HCT116 (cell line): ENCODE results near the gene ARHGEF3. TPM values are rescaled to one million over a fixed set of nuclear protein-coding genes. Genes with fewer than 3 reads are reported as not detected.

Experiments
- ATAC-seq: fragments of 200-7000 bp; cut with Tn5 transposase; 2 replicates; pipeline ENCODE4 v1.9.1; 2020; ENCODE audit warnings: mild to moderate bottlenecking, moderate library complexity
- BruUV-seq: library from RNA; stranded (reverse); fragments of 400-500 nt; replicated peaks from 2 replicates; lab custom pipeline; 2021; lab: Mats Ljungman, UMichigan
- CTCF ChIA-PET: fragments of 300-600 bp; sonication (Branson Sonifier 250); formaldehyde crosslinking; loops from one replicate; lab custom pipeline; 2021; ENCODE audit warnings: antibody characterized with exemption; lab: Charles Lee
- POLR2A ChIA-PET: fragments of 300-600, 350-600 bp; sonication (Branson Sonifier 250); formaldehyde crosslinking; loops from one replicate; lab custom pipeline; 2021; ENCODE audit warnings: antibody characterized with exemption; lab: Charles Lee
- RAD21 ChIA-PET, 2 experiments: fragments of 300-600 bp; sonication (Branson Sonifier 250); formaldehyde crosslinking; loops; one replicate each; lab custom pipeline; 2023; ENCODE audit warnings: low total read pairs in 2 of 2; ENCODE audit not compliant: uncharacterized antibody in 2 of 2, unreplicated experiment in 2 of 2, low non-redundant PET in 1 of 2; lab: Charles Lee
- DNase-seq: peaks from one replicate; pipeline ENCODE4 v3.0.0-alpha.2; 2010; ENCODE audit warnings: low read depth, low spot score
- H2AFZ ChIP-seq: fragments of 200-600 bp; shearing (Covaris generic), sonication (generic); 2 replicates; pipeline ENCODE4 v1.6.1; 2017; ENCODE audit warnings: low read depth, mixed run types, mixed read lengths, antibody characterized with exemption, low read length; ENCODE audit not compliant: poor library complexity, severe bottlenecking
- H3K27ac ChIP-seq: 2 replicates; pipeline ENCODE4 v1.5.1; 2012; ENCODE audit warnings: low read depth, low read length
- H3K27me3 ChIP-seq: fragments of 200-600 bp; sonication (generic); 2 replicates; pipeline ENCODE4 v1.6.1; 2016; ENCODE audit warnings: mixed run types, low read length, mixed read lengths; ENCODE audit not compliant: insufficient read depth
- H3K36me3 ChIP-seq, 2 experiments: fragments of 200-500 bp in 1 of 2; fragments of 200-600 bp in 1 of 2; sonication (Bioruptor generic) in 1 of 2; sonication (generic) in 1 of 2; 2 replicates each; pipeline versions ENCODE4 v1.5.1 to v1.6.1; 2014 to 2016; ENCODE audit warnings: low read length in 2 of 2, inconsistent platforms in 1 of 2, mixed read lengths in 1 of 2, mixed run types in 1 of 2; ENCODE audit not compliant: insufficient read depth in 2 of 2, control insufficient read depth in 1 of 2
- H3K4me1 ChIP-seq, 2 experiments: fragments of 200-600 bp in 1 of 2; sonication (generic) in 1 of 2; 2 replicates each; pipeline versions ENCODE4 v1.5.1 to v1.6.1; 2012 to 2017; ENCODE audit warnings: low read length in 2 of 2, inconsistent platforms in 1 of 2, mild to moderate bottlenecking in 1 of 2, mixed read lengths in 1 of 2, mixed run types in 1 of 2, moderate library complexity in 1 of 2; ENCODE audit not compliant: insufficient read depth in 2 of 2, control insufficient read depth in 1 of 2
- H3K4me2 ChIP-seq: fragments of 200-600 bp; sonication (generic); 2 replicates; pipeline ENCODE4 v1.6.1; 2017; ENCODE audit warnings: mixed run types, low read length, mixed read lengths
- H3K4me3 ChIP-seq, 2 experiments: fragments of 200-600 bp in 1 of 2; sonication (generic) in 1 of 2; replicated peaks in 1 of 2; 2 replicates each; pipeline ENCODE4 v1.5.1; 2011 to 2016; ENCODE audit warnings: low read length in 2 of 2, control low read depth in 1 of 2, low read depth in 1 of 2, mild to moderate bottlenecking in 1 of 2, mixed read lengths in 1 of 2, mixed run types in 1 of 2
- H3K79me2 ChIP-seq: fragments of 200-600 bp; sonication (generic); 2 replicates; pipeline ENCODE4 v1.6.1; 2017; ENCODE audit warnings: mild to moderate bottlenecking, mixed run types, low read length, moderate library complexity, mixed read lengths; ENCODE audit not compliant: insufficient read depth
- H3K9ac ChIP-seq: fragments of 200-600 bp; sonication (generic); 2 replicates; pipeline ENCODE4 v1.6.1; 2016; ENCODE audit warnings: low read length, mixed read lengths
- H3K9me2 ChIP-seq: fragments of 200-600 bp; sonication (generic), shearing (Covaris generic); 2 replicates; pipeline ENCODE4 v1.6.1; 2017; ENCODE audit warnings: mixed run types, mild to moderate bottlenecking, moderate library complexity; ENCODE audit not compliant: insufficient read depth
- H3K9me3 ChIP-seq, 2 experiments: fragments of 200-500 bp in 1 of 2; fragments of 200-600 bp in 1 of 2; sonication (Bioruptor generic) in 1 of 2; sonication (generic) in 1 of 2; 2 replicates each; pipeline ENCODE4 v1.6.1; 2014 to 2017; ENCODE audit warnings: low read length in 2 of 2, mixed read lengths in 2 of 2, inconsistent platforms in 1 of 2, low read depth in 1 of 2, mild to moderate bottlenecking in 1 of 2, mixed run types in 1 of 2, moderate library complexity in 1 of 2; ENCODE audit not compliant: control insufficient read depth in 1 of 2, insufficient read depth in 1 of 2
- H4K20me1 ChIP-seq: fragments of 200-600 bp; sonication (generic), shearing (Covaris generic); 2 replicates; pipeline ENCODE4 v1.6.1; 2017; ENCODE audit warnings: mixed run types, mild to moderate bottlenecking, moderate library complexity; ENCODE audit not compliant: insufficient read depth
- CBX3 ChIP-seq: IDR thresholded peaks from 2 replicates; pipeline ENCODE4 v1.6.1; 2012; ENCODE audit warnings: low read depth
- ELF1 ChIP-seq: IDR thresholded peaks from 2 replicates; pipeline ENCODE4 v1.6.1; 2012; ENCODE audit warnings: low read depth, borderline replicate concordance
- EZH2 ChIP-seq: fragments of 200-600 bp; sonication (generic); IDR thresholded peaks from 2 replicates; pipeline ENCODE4 v1.6.1; 2017; ENCODE audit warnings: antibody characterized with exemption, mixed run types
- EZH2phosphoT487 ChIP-seq: fragments of 200-600 bp; IDR thresholded peaks from 2 replicates; pipeline ENCODE4 v1.6.1; 2018; ENCODE audit warnings: antibody characterized with exemption, borderline replicate concordance
- FOSL1 ChIP-seq: IDR thresholded peaks from 2 replicates; pipeline ENCODE4 v1.6.1; 2012; ENCODE audit warnings: low read depth
- JUND ChIP-seq: IDR thresholded peaks from 2 replicates; pipeline ENCODE4 v1.6.1; 2012
- POLR2A ChIP-seq: IDR thresholded peaks from 2 replicates; pipeline ENCODE4 v1.7.0; 2011; ENCODE audit warnings: borderline replicate concordance; ENCODE audit not compliant: insufficient read depth, insufficient read length; ENCODE audit errors: extremely low read depth
- POLR2AphosphoS5 ChIP-seq: IDR thresholded peaks from 2 replicates; pipeline ENCODE4 v1.6.1; 2011; ENCODE audit warnings: mild to moderate bottlenecking, low read depth, low read length, moderate library complexity
- RAD21 ChIP-seq: IDR thresholded peaks from 2 replicates; pipeline ENCODE4 v1.6.1; 2012; ENCODE audit warnings: low read depth, mild to moderate bottlenecking
- SP1 ChIP-seq: IDR thresholded peaks from 2 replicates; pipeline ENCODE4 v1.6.1; 2012; ENCODE audit warnings: low read depth
- SRF ChIP-seq: IDR thresholded peaks from 2 replicates; pipeline ENCODE4 v1.6.1; 2012; ENCODE audit warnings: low read depth
- TCF7L2 ChIP-seq: IDR thresholded peaks from 2 replicates; pipeline ENCODE4 v1.7.0; 2011; ENCODE audit warnings: borderline replicate concordance, inconsistent platforms; ENCODE audit not compliant: insufficient read depth, insufficient read length; ENCODE audit errors: extremely low read depth
- YY1 ChIP-seq: IDR thresholded peaks from 2 replicates; pipeline ENCODE4 v1.6.1; 2011; ENCODE audit warnings: low read length, low read depth, moderate library complexity, mild to moderate bottlenecking; ENCODE audit not compliant: insufficient replicate concordance; ENCODE audit errors: extremely low read depth
- ZFX ChIP-seq: fragments of 450-650 bp; IDR thresholded peaks from 2 replicates; pipeline ENCODE4 v1.6.1; 2017
- ZNF274 ChIP-seq: fragments of 200-500 bp; sonication (Bioruptor generic); IDR thresholded peaks from 2 replicates; pipeline ENCODE4 v1.6.1; 2014; ENCODE audit warnings: mild to moderate bottlenecking, low read depth, low read length, inconsistent platforms
- intact Hi-C: fragments of 100-400 bp; cut with micrococcal nuclease; formaldehyde crosslinking; loops from 2 replicates; pipeline ENCODE4 v1.10.0; 2022
- total RNA-seq: library from RNA; stranded (reverse); gene quantifications from one replicate; pipeline ENCODE4 v1.2.1, GENCODE V29; 2021; ENCODE audit not compliant: unreplicated experiment
- TF ChIP-seq, protein P1 (sequence below): IDR thresholded peaks from 2 replicates; pipeline ENCODE4 v1.6.1; 2012
- TF ChIP-seq, protein P2 (sequence below): IDR thresholded peaks from 2 replicates; pipeline ENCODE4 v1.6.1; 2012
- TF ChIP-seq, protein P3 (sequence below): IDR thresholded peaks from 2 replicates; pipeline ENCODE4 v1.6.1; 2011; ENCODE audit warnings: mild to moderate bottlenecking, low read length, moderate library complexity; ENCODE audit not compliant: insufficient replicate concordance; ENCODE audit errors: extremely low read depth
- TF ChIP-seq, protein P4 (sequence below), 3 experiments: fragments of 200-600 bp in 1 of 3; sonication (generic) in 1 of 3; IDR thresholded peaks in 2 of 3; conservative IDR thresholded peaks in 1 of 3; 2 replicates each; pipeline ENCODE4 v1.5.1; 2012 to 2017; ENCODE audit warnings: low read depth in 2 of 3, low read length in 2 of 3, antibody characterized with exemption in 1 of 3, borderline replicate concordance in 1 of 3, control low read depth in 1 of 3, mild to moderate bottlenecking in 1 of 3, mixed read lengths in 1 of 3, mixed run types in 1 of 3, moderate library complexity in 1 of 3; ENCODE audit not compliant: insufficient read depth in 1 of 3

Gene ARHGEF3
- total RNA-seq, 1 experiment from 2014 or later, result 18.1 TPM

DNA sequence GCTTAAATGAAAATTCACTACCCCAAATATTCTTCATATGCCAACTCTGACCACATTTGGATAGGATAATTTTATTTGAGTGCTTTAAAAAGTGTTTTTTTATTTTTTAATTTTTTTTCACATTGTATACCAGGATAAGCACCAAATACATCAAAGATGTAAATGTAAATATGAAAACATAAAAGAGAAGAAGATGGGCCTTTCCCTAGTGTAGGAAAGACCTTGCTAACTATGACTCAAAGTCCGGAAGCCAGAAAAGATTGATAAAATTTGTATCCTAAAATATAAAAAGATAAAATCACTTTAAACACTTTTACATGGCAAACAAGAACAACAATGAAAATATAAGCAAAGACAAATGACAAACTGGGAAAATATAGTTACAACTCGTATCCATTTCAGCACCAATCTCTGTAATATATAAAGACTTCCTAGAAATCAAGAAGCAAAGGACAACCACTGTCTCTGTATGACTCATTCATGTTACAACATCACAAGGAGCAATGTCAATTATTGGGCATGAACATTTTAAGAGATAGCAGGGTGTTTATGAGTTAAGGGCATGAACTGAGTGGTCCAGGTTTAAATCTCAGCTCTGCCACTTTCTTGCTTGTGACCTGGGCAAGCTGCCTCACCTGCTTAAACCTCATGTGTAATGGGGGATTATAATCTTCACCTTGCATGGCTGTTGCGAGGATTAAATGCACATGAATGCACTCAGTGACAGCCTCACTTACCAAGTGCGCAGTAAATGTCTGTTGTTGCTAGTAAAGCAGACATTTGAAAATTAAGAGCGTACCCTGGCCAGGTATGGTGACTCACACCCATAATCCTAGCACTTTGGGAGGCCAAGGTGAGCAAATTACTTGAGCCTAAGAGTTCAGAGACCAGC is 25.3 kb upstream of the ARHGEF3 start:
- CTCF ChIA-PET, result interaction anchor here (1.3 to 1.5 kb wide), 2 partner anchors 23 to 28 kb away, joined by 4 to 5 read pairs; no protein-coding TSS in a partner anchor
- H3K27me3 ChIP-seq, result 0 out of 2 replicates have a peak, but pooled peaks cover 3% of the 10 kb centered on the region
- no peaks in the 10 kb centered on the region for H3K9me2 ChIP-seq
- no peaks in the 10 kb centered on the region for H3K9me3 ChIP-seq
- H3K4me2 ChIP-seq, result peak overlapping the region; percentile 34; the same call in 1 of the 2 replicates
- DNase-seq (no peak), ATAC-seq (peak; percentile 34; the same call in 1 of the 2 replicates)
- H3K36me3 ChIP-seq, result no peaks in the 10 kb centered on the region
- intact Hi-C loops, result no loop called here
- H4K20me1 ChIP-seq, result no peaks in the 10 kb centered on the region
- RAD21 ChIA-PET, result no interaction called here
- peaks cover 28 to 32% of the 10 kb centered on the region in 2 experiments for H3K4me1 ChIP-seq
- no peak overlapping the region for H3K27ac ChIP-seq
- POLR2A ChIA-PET, result interaction anchor here (0.8 kb wide), 1 partner anchor 10 kb away, joined by 3 read pairs; no protein-coding TSS in a partner anchor
- no peak overlapping the region for H3K9ac ChIP-seq
- H2AFZ ChIP-seq, result no peak overlapping the region
- no peak overlapping the region for H3K4me3 ChIP-seq
- no peaks in the 10 kb centered on the region for H3K79me2 ChIP-seq
- no TSS peak for BruUV-seq
- TF ChIP-seq POLR2A, result no peak
- TF ChIP-seq YY1, result no peak
- no peak for TF ChIP-seq ELF1
- no peak for TF ChIP-seq POLR2AphosphoS5
- no peak for TF ChIP-seq CBX3
- TF ChIP-seq SRF, result no peak
- TF ChIP-seq, protein P1, sequence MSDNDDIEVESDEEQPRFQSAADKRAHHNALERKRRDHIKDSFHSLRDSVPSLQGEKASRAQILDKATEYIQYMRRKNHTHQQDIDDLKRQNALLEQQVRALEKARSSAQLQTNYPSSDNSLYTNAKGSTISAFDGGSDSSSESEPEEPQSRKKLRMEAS, result no peak
- peak; percentile 58 for TF ChIP-seq JUND
- peak; percentile 30; the same call in 1 of the 2 replicates for TF ChIP-seq SP1
- TF ChIP-seq ZNF274, result no peak
- TF ChIP-seq TCF7L2, result no peak
- no peak for TF ChIP-seq RAD21
- TF ChIP-seq, protein P2, sequence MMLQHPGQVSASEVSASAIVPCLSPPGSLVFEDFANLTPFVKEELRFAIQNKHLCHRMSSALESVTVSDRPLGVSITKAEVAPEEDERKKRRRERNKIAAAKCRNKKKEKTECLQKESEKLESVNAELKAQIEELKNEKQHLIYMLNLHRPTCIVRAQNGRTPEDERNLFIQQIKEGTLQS, result no peak
- TF ChIP-seq FOSL1, result peak; percentile 61; the same call in 1 of the 2 replicates
- TF ChIP-seq, protein P3, sequence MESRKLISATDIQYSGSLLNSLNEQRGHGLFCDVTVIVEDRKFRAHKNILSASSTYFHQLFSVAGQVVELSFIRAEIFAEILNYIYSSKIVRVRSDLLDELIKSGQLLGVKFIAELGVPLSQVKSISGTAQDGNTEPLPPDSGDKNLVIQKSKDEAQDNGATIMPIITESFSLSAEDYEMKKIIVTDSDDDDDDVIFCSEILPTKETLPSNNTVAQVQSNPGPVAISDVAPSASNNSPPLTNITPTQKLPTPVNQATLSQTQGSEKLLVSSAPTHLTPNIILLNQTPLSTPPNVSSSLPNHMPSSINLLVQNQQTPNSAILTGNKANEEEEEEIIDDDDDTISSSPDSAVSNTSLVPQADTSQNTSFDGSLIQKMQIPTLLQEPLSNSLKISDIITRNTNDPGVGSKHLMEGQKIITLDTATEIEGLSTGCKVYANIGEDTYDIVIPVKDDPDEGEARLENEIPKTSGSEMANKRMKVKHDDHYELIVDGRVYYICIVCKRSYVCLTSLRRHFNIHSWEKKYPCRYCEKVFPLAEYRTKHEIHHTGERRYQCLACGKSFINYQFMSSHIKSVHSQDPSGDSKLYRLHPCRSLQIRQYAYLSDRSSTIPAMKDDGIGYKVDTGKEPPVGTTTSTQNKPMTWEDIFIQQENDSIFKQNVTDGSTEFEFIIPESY, result no peak
- TF ChIP-seq, protein P4, sequence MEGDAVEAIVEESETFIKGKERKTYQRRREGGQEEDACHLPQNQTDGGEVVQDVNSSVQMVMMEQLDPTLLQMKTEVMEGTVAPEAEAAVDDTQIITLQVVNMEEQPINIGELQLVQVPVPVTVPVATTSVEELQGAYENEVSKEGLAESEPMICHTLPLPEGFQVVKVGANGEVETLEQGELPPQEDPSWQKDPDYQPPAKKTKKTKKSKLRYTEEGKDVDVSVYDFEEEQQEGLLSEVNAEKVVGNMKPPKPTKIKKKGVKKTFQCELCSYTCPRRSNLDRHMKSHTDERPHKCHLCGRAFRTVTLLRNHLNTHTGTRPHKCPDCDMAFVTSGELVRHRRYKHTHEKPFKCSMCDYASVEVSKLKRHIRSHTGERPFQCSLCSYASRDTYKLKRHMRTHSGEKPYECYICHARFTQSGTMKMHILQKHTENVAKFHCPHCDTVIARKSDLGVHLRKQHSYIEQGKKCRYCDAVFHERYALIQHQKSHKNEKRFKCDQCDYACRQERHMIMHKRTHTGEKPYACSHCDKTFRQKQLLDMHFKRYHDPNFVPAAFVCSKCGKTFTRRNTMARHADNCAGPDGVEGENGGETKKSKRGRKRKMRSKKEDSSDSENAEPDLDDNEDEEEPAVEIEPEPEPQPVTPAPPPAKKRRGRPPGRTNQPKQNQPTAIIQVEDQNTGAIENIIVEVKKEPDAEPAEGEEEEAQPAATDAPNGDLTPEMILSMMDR (IDR thresholded peaks at IDR 0.05 in 2 of 3, conservative IDR thresholded peaks at IDR 0.05 in 1 of 3; ENCODE audit: borderline replicate concordance in 1 of 3, insufficient read depth in 1 of 3, low read depth in 2 of 3, low read length in 2 of 3), result no peak
- TF ChIP-seq EZH2, result no peak
- TF ChIP-seq EZH2phosphoT487, result no peak
- no peak for TF ChIP-seq ZFX
